Nucleus accumbens (tissue), 56 donors: ENCODE measurements around the gene ARHGAP19.
A peak's percentile ranks its signal among the peaks of the same experiment; 100 is the strongest.

Experiments
- DNase-seq, 56 donors: peaks; one replicate each; lab custom pipeline; 2025; lab: John Stamatoyannopoulos, UW

ARHGAP19 gene

GRCh38 chr10:97200616-97201015 lies 91.8 kb downstream of the ARHGAP19 start:
- DNase-seq = no peak

GRCh38 chr10:97199152-97199551 lies 93.3 kb downstream of the ARHGAP19 start:
- no peak for DNase-seq

GRCh38 chr10:97197030-97197500 lies 95.4 kb downstream of the ARHGAP19 start:
- DNase-seq = no peak

- peak in 31 of 56 donors; percentile 14 to 63 (median 35) for DNase-seq
Measured at GRCh38 chr10:97196223-97197029, 96.0 kb downstream of the ARHGAP19 start.

DNA sequence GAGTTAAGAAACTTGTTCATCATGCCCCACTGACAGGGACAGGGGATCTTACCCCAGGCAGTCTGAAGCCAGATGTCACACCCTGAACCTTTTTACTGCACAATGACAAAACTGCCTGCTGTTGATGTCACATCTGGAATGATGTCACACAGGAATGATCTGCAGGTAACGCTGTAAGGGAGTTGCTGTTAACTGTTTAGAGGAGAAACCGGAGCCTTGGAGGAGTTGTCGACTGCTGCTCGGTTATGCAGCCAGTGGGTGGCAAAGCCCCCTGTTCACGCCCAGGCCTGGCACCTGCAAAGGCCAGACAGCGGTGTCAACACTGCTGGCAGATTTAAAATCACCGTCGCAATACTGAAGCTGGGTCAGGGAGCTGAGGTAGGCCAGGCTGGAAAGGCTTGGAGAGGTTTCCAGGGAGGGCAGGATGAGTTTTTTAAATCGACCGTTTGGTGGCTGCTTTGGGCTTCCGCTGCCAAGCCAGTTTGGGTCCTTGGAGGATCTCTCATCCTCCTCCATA lies 96.7 kb downstream of the ARHGAP19 start:
- DNase-seq = no peak

DNA sequence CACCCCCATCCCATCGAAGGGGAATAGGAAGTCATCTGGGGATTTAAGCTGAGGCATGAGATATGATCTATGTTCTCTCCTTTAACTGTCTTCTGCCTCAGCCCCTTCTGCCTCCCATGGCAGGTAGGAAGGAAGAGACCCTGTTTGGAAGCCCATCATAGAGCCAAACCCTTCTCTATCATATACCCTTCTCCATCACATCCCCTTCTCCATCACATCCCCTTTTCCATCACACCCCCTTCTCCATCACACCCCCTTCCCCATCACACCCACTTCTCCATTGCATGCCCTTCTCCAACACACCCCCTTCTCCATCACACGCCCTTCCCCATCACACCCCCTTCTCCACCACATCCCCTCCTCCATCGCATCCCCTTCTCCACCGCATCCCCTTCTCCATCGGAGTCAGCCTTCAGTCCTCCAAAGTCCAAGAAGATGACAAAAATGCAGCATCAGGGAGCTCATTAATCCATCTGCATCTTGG lies 99.4 kb downstream of the ARHGAP19 start:
- DNase-seq = no peak

DNA sequence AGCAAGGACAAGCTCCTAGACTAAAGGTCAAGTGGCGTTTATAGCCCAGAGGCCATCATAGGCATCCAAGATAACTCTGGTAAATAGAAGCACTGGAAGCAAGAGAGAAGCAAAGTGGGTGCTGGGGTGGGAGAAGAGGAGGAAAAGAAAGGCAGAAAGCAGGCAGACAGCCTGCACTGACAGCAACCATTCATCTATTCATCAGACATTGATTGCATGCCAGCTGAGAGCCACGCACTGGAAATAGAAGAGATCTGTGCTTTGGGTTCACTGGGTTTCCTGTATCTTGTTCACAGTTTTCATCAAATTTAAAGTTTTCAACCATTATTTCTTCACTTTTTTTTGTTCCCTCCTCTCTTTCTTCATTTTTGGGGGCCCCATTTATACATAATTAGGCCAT lies 102.0 kb downstream of the ARHGAP19 start:
- peak in 7 of 56 donors; percentile 7 to 25 (median 12) for DNase-seq

- DNase-seq = peak in 44 of 56 donors; percentile 17 to 83 (median 46)
Measured at GRCh38 chr10:97188261-97188711, 104.2 kb downstream of the ARHGAP19 start.

DNA sequence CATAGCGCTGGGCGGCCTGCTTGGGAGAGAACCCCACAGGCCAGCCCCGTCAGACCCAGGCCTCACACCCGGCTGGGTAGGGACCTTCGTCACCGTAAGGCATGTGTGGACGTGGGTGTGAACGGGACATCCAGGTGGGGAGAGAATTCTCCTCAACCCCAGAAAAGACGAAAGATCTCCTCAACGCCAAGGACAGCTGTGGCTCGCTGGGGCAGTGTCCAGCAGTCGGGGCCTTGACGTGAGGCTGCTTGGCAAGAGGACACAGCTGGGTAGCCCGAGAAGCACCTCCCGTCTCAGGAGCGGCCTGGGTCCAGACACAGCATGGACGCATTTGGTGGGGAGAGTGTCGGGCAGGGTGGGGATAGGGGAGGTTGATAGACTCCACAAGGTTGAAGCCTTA lies 105.5 kb downstream of the ARHGAP19 start:
- no peak for DNase-seq

DNA sequence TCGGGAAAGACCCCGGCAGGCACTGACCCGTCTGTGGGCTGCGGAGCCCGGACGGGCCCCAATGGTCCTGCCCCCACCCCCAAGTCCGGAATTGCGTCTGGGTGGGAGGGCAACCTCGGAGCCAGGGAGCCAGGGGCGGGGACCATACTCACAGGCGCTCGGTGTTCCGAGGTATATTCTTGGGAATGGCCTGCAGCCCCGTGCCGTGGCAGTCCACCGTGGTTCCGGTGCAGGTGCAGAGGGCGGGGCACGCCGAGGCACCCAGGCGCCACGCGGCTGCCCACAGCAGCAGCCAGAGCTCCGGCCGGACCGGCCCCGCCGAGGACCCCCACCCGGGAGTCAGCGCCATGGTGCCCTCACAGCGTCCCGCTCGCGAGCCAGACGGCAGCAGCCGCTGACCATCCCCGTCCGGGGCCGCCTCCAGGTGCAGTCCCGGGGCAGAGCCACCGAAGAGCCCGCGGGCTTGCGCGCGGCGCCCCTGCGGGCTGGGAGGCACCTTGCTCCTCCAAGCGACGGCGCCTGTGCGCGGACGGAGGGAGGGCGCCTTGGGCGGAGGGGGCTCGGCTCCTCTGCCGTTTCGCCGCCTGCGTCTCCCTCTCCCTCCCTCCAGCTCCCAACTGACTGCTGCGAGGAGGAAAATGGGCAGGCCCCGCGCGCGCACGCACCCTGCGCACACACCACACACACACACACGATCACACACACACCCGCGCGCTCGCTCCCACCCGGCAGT lies 106.9 kb downstream of the ARHGAP19 start, which contains the start of gene SLIT1:
TSS of gene SLIT1 (minus strand) at position 634 of the 733 bp plus-strand sequence. CDS start at position 349, 285 bp downstream.
- DNase-seq = peak in 23 of 56 donors; percentile 16 to 79 (median 42)

GRCh38 chr10:97184971-97185325 lies 107.5 kb downstream of the ARHGAP19 start:
- peak in 1 of 56 donors; percentile 42 for DNase-seq

GRCh38 chr10:97183314-97183713 lies 109.1 kb downstream of the ARHGAP19 start:
- no peak for DNase-seq

- DNase-seq = peak in 20 of 56 donors; percentile 10 to 64 (median 25)
Measured at GRCh38 chr10:97182288-97182990, 110.0 kb downstream of the ARHGAP19 start.

GRCh38 chr10:97180986-97181385 lies 111.5 kb downstream of the ARHGAP19 start:
- no peak for DNase-seq

DNA sequence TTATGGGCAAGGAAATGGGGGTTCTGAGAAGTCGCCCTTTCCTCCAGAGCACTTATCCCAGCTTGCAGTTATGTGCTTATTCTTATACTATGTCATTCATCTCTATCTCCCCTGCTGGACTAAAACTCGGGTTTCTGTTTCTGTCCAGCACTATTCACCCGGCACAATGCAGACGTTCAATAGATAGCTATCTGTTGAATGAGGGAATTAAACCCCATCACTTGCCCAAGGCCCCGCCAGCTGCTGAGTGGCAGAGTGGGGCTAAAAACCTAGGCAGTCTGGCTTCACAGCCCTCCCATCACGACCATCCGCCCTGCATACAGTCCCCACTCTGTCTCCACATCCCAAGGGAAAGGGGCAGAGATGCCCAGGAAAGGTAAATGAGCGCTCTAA lies 112.1 kb downstream of the ARHGAP19 start:
- DNase-seq = no peak

DNA sequence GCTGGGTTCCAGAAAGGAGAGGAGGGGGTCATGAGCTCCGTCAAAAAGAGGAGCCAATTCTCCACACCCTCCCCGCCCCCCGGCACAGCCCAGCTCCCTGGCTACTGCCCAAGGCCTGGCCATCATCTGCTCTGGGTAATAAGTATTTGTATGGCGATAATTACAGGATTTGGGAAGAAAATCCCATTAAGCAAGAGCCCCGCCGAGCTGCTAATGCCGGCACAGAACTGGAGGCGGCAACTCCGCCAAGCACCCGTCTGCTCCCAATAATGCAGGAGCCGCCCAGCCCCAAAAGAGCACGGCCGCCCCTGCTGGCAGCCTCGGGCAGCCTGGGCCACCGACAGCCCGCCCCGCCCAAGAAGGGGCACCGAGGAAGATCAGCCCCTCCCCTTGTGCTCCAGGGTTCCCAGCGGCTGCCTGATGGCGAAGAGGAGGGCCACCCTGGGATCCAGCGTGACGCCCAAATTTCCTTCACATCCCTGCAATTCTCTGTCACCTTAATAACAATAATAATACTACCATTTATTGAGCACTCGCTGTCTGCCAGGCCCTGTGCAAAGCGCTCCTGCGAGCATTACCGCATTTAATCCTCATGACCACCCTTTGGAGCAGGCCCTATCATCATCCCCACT lies 112.6 kb downstream of the ARHGAP19 start:
- peak in 37 of 56 donors; percentile 12 to 76 (median 37) for DNase-seq

DNA sequence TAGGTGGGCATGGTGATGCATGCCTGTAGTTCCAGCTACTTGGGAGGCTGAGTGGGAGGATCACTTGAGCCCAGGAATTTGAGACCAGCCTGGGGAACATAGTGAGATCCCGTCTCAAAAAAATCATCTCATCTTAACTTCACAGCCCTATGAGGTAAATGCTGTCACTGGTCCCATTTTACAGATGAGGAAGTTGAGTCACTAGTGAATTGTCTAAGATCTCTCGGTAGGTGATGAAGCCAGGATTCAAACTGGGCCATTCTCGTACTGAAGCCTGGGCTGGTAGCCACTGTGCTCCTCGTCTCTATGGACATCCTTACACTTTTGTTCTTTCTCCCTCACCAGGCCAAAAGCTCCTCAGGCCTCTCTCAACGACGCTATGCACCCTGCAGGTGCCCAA lies 113.1 kb downstream of the ARHGAP19 start:
- no peak for DNase-seq

- DNase-seq = no peak
Measured at GRCh38 chr10:97178074-97178473, 114.4 kb downstream of the ARHGAP19 start.

GRCh38 chr10:97176226-97176625 lies 116.2 kb downstream of the ARHGAP19 start:
- DNase-seq = no peak

DNA sequence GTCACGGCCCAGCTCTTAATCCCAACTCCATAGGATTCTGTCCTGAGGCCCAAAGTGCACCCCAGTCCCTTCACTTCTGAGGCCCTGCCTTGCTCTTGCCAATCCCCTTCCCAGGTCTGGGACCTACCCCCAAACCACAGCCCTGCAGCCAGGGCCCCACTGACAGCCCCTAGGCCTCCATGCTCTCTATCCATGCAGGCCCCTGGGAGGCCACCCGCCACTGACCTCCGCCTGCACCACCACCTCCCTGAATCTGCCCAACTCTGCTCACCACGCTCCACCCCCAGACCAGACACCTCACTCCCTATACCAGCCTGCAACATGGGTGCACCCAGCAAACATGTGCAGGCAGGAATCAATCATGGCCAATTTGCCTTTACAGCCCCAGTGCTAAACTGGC lies 116.9 kb downstream of the ARHGAP19 start:
- no peak for DNase-seq
